Measurements from ENCODE around the gene ARL9.
"Not testable (repeated sequence)": the region's sequence is repeated elsewhere in the genome, so short reads cannot be mapped to it uniquely, and the experiment has no call there.

Gene ARL9, protein sequence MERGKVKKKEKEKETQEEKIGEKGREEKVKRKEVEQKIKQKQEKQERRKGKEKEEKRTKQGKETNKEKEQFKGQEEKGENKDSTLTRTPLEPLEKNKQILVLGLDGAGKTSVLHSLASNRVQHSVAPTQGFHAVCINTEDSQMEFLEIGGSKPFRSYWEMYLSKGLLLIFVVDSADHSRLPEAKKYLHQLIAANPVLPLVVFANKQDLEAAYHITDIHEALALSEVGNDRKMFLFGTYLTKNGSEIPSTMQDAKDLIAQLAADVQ

GRCh38 chr4:56505269-56506130 is at the start of gene ARL9:
ARL9 (plus strand) TSS chr4:56505791; CDS start chr4:56505863, 72 bp downstream.
- no peaks in the 10 kb centered on the region for H3K4me1 ChIP-seq (ENCODE audit: insufficient read depth, insufficient read length)
- no peaks in the 10 kb centered on the region for H3K9me3 ChIP-seq (ENCODE audit: insufficient read depth, low read length)
- TF ChIP-seq ZNF274 (IDR thresholded peaks at IDR 0.05; ENCODE audit: low read depth, low read length), result no peak
- TF ChIP-seq SUZ12 (IDR thresholded peaks at IDR 0.05; ENCODE audit: extremely low read depth, insufficient read depth, insufficient read length), result no peak
- no peak for TF ChIP-seq YY1 (IDR thresholded peaks at IDR 0.05; ENCODE audit: insufficient read depth, insufficient read length)
- peak; percentile 28 for DNase-seq (ENCODE audit: low read depth, low spot score)
- H3K9ac ChIP-seq (ENCODE audit: insufficient read length, low read depth), result peak within 1 kb of the TSS; percentile 61
- H3K27me3 ChIP-seq (ENCODE audit: insufficient read depth, insufficient read length), result peaks cover 16% of the 10 kb centered on the region
- peaks cover 18% of the 10 kb centered on the region for H3K36me3 ChIP-seq (ENCODE audit: insufficient read depth, insufficient read length, low read length)
- peak within 1 kb of the TSS; percentile 33 for H3K4me3 ChIP-seq (ENCODE audit: insufficient read length, low read depth)

DNA sequence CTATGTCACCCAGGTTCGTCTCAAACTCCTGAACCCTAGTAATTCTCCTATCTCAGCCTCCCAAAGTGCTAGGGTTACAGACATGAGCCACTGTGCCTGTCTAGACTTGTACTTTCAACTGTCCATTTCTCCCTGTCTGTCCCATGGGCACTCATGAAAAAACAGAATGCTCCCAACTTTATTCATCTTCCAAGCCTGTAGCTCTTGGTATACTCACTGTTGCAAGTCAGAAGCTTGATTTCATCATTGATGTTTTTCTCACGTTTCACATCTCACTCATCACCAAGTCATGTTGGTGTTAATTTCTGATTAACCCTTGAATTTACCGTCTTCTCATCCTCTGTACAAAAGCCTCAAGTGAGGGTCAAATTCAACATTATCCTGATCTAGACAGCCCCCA is 45.5 kb upstream of the ARL9 start:
- no peak overlapping the region for H3K4me3 ChIP-seq (ENCODE audit: insufficient read length, low read depth)
- H3K4me1 ChIP-seq (ENCODE audit: insufficient read depth, insufficient read length), result no peaks in the 10 kb centered on the region
- peaks cover 81% of the 10 kb centered on the region for H3K36me3 ChIP-seq (ENCODE audit: insufficient read depth, insufficient read length, low read length)
- TF ChIP-seq SUZ12 (IDR thresholded peaks at IDR 0.05; ENCODE audit: extremely low read depth, insufficient read depth, insufficient read length), result no peak
- TF ChIP-seq YY1 (IDR thresholded peaks at IDR 0.05; ENCODE audit: insufficient read depth, insufficient read length), result no peak
- TF ChIP-seq ZNF274 (IDR thresholded peaks at IDR 0.05; ENCODE audit: low read depth, low read length), result no peak
- no peak overlapping the region for H3K9ac ChIP-seq (ENCODE audit: insufficient read length, low read depth)
- H3K27me3 ChIP-seq (ENCODE audit: insufficient read depth, insufficient read length), result no peaks in the 10 kb centered on the region
- DNase-seq (ENCODE audit: low read depth, low spot score), result no peak
- H3K9me3 ChIP-seq (ENCODE audit: insufficient read depth, low read length), result no peaks in the 10 kb centered on the region

DNA sequence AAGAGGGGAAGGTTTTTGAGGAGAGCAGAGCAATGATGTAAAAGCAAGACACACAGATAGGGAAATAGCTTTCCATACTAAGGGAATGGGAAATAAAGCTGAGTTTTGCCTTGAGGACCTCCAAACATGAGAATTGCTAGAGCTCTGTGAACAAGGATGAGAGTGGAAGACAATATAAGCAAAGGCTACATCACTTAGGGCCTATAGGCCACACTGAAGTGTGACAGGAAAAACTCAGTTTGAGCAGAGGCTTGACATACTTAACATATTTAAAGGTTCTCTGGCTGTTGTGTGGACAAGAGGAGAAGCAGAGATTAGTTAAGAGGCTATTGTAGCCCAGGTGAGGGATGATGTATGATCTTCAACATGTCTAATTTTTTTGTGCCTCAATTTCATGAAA is 43.4 kb upstream of the ARL9 start:
- TF ChIP-seq SUZ12 (IDR thresholded peaks at IDR 0.05; ENCODE audit: extremely low read depth, insufficient read depth, insufficient read length), result no peak
- no peak for TF ChIP-seq YY1 (IDR thresholded peaks at IDR 0.05; ENCODE audit: insufficient read depth, insufficient read length)
- TF ChIP-seq ZNF274 (IDR thresholded peaks at IDR 0.05; ENCODE audit: low read depth, low read length), result no peak
- Histone ChIP-seq H3K9me3 (ENCODE audit: insufficient read depth, low read length) (no peaks in the 10 kb centered on the region), H3K27me3 (ENCODE audit: insufficient read depth, insufficient read length) (no peaks in the 10 kb centered on the region), H3K9ac (ENCODE audit: insufficient read length, low read depth) (no peak overlapping the region), H3K4me3 (ENCODE audit: insufficient read length, low read depth) (no peak overlapping the region), H3K4me1 (ENCODE audit: insufficient read depth, insufficient read length) (no peaks in the 10 kb centered on the region), H3K36me3 (ENCODE audit: insufficient read depth, insufficient read length, low read length) (peaks cover 61% of the 10 kb centered on the region)
- DNase-seq (ENCODE audit: low read depth, low spot score), result no peak

DNA sequence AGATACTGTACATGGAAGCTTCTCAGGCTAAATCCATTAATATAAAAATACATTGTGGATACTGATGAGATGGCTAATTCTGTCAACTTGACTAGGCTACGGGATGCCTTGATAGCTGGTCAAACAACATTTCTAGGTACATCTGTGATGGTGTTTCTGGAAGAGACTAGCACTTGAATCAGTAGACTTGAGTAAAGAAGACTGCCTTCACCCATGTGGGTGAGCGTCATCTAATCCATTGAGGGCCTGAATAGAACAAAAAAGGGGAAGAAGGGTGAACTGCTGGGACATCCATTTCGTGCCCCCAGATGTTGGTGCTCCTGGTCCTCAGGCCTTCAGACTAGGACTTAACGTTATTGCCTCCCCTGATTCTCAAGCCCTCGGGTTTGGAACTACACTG is 41.9 kb upstream of the ARL9 start:
- TF ChIP-seq SUZ12 (IDR thresholded peaks at IDR 0.05; ENCODE audit: extremely low read depth, insufficient read depth, insufficient read length), result no peak
- TF ChIP-seq YY1 (IDR thresholded peaks at IDR 0.05; ENCODE audit: insufficient read depth, insufficient read length), result no peak
- no peak for TF ChIP-seq ZNF274 (IDR thresholded peaks at IDR 0.05; ENCODE audit: low read depth, low read length)
- Histone ChIP-seq H3K9ac (ENCODE audit: insufficient read length, low read depth) (no peak overlapping the region), H3K9me3 (ENCODE audit: insufficient read depth, low read length) (no peaks in the 10 kb centered on the region), H3K4me1 (ENCODE audit: insufficient read depth, insufficient read length) (no peaks in the 10 kb centered on the region), H3K36me3 (ENCODE audit: insufficient read depth, insufficient read length, low read length) (peaks cover 45% of the 10 kb centered on the region), H3K4me3 (ENCODE audit: insufficient read length, low read depth) (no peak overlapping the region), H3K27me3 (ENCODE audit: insufficient read depth, insufficient read length) (no peaks in the 10 kb centered on the region)
- no peak for DNase-seq (ENCODE audit: low read depth, low spot score)

DNA sequence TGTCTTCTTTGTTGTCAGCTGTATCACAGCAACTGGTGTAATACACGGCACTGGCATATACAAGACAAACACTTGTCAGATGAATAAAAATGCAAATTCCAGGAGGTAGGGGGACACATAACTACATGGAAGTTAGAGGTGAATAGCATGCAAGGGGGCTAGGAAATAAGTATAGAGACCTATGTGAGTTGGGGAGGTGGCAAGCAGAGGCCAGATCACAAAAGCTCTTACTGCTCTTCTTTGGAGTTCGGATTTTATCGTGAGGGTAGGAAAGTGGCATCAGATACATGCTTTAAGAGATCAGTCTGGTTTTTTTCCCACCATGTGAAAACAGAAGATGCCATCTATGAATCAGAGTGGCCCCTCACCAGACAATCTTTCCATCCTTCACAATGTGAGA is 41.0 kb upstream of the ARL9 start:
- Histone ChIP-seq H3K27me3 (ENCODE audit: insufficient read depth, insufficient read length) (no peaks in the 10 kb centered on the region), H3K4me1 (ENCODE audit: insufficient read depth, insufficient read length) (no peaks in the 10 kb centered on the region), H3K4me3 (ENCODE audit: insufficient read length, low read depth) (no peak overlapping the region), H3K36me3 (ENCODE audit: insufficient read depth, insufficient read length, low read length) (peaks cover 38% of the 10 kb centered on the region), H3K9me3 (ENCODE audit: insufficient read depth, low read length) (no peaks in the 10 kb centered on the region), H3K9ac (ENCODE audit: insufficient read length, low read depth) (no peak overlapping the region)
- no peak for TF ChIP-seq ZNF274 (IDR thresholded peaks at IDR 0.05; ENCODE audit: low read depth, low read length)
- no peak for TF ChIP-seq YY1 (IDR thresholded peaks at IDR 0.05; ENCODE audit: insufficient read depth, insufficient read length)
- no peak for DNase-seq (ENCODE audit: low read depth, low spot score)

- H3K4me3 ChIP-seq (ENCODE audit: insufficient read length, low read depth), result peak overlapping the region; percentile 90
- H3K9me3 ChIP-seq (ENCODE audit: insufficient read depth, low read length), result no peaks in the 10 kb centered on the region
- peaks cover 36% of the 10 kb centered on the region for H3K36me3 ChIP-seq (ENCODE audit: insufficient read depth, insufficient read length, low read length)
- no peak for DNase-seq (ENCODE audit: low read depth, low spot score)
- H3K4me1 ChIP-seq (ENCODE audit: insufficient read depth, insufficient read length), result no peaks in the 10 kb centered on the region
- H3K9ac ChIP-seq (ENCODE audit: insufficient read length, low read depth), result peak overlapping the region; percentile 68
- TF ChIP-seq SUZ12 (IDR thresholded peaks at IDR 0.05; ENCODE audit: extremely low read depth, insufficient read depth, insufficient read length), result no peak
- no peak for TF ChIP-seq ZNF274 (IDR thresholded peaks at IDR 0.05; ENCODE audit: low read depth, low read length)
- no peak for TF ChIP-seq YY1 (IDR thresholded peaks at IDR 0.05; ENCODE audit: insufficient read depth, insufficient read length)
- H3K27me3 ChIP-seq (ENCODE audit: insufficient read depth, insufficient read length), result no peaks in the 10 kb centered on the region
Measured at GRCh38 chr4:56465599-56466295, 39.8 kb upstream of the ARL9 start.

DNA sequence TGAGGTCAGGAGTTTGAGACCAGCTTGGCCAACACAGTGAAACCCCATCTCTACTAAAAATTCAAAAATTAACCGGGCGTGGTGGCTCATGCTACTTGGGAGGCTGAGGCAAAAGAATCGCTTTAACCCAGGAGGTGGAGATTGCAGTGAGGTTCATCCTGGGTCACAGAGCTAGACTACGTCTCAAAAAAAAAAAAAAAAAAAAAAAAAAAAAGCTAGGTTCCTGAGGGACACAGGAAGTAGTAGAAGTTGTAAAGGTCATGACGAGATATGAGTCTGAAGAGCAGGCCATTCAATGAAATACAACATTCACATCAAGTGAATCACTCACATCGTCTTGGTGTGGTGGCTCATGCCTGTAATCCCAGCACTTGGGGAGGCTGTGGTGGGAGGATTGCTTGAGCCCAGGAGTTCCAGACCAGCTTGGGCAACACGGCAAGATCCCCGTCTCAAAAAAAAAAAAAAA is 39.3 kb upstream of the ARL9 start:
- Histone ChIP-seq H3K4me3 (ENCODE audit: insufficient read length, low read depth) (peak overlapping the region; percentile 90), H3K9ac (ENCODE audit: insufficient read length, low read depth) (peak overlapping the region; percentile 89), H3K36me3 (ENCODE audit: insufficient read depth, insufficient read length, low read length) (peaks cover 30% of the 10 kb centered on the region)
- H3K27me3 ChIP-seq (ENCODE audit: insufficient read depth, insufficient read length); DNase-seq (ENCODE audit: low read depth, low spot score); H3K4me1 ChIP-seq (ENCODE audit: insufficient read depth, insufficient read length); H3K9me3 ChIP-seq (ENCODE audit: insufficient read depth, low read length): not testable (repeated sequence)

Data from NT2/D1 (cell line).